Measurements from ENCODE around the gene TMEM54.
"Not testable (repeated sequence)": the region's sequence is repeated elsewhere in the genome, so short reads cannot be mapped to it uniquely, and the experiment has no call there.

Gene TMEM54

GRCh38 chr1:32918179-32918578 is 17.0 kb upstream of the TMEM54 start:
- DNase-seq: no peak

- no peak for DNase-seq
Measured at GRCh38 chr1:32917521-32917920, 16.3 kb upstream of the TMEM54 start.

GRCh38 chr1:32915766-32916706 is 14.8 kb upstream of the TMEM54 start:
- no peak for DNase-seq

GRCh38 chr1:32910319-32910718 is 9.1 kb upstream of the TMEM54 start:
- no peak for DNase-seq

- no peak for DNase-seq
Measured at GRCh38 chr1:32907435-32907834, 6.2 kb upstream of the TMEM54 start.

- DNase-seq: no peak
Measured at GRCh38 chr1:32906654-32907053, 5.5 kb upstream of the TMEM54 start.

GRCh38 chr1:32905588-32905987 is 4.4 kb upstream of the TMEM54 start:
- not testable (repeated sequence) for DNase-seq

GRCh38 chr1:32904797-32905196 is 3.6 kb upstream of the TMEM54 start:
- no peak for DNase-seq

- no peak for DNase-seq
Measured at GRCh38 chr1:32903991-32904785, 3.0 kb upstream of the TMEM54 start.

- DNase-seq: no peak
Measured at GRCh38 chr1:32902535-32902920, 1.3 kb upstream of the TMEM54 start.

- DNase-seq: no peak
Measured at GRCh38 chr1:32901823-32902534, 790 bp upstream of the TMEM54 start.

GRCh38 chr1:32900371-32900955 is 726 bp downstream of the TMEM54 start:
- no peak for DNase-seq

GRCh38 chr1:32899586-32900296 is 1.4 kb downstream of the TMEM54 start:
- no peak for DNase-seq

GRCh38 chr1:32898958-32899357 is 2.2 kb downstream of the TMEM54 start:
- DNase-seq: no peak

- no peak for DNase-seq
Measured at GRCh38 chr1:32898056-32898455, 3.1 kb downstream of the TMEM54 start.

- no peak for DNase-seq
Measured at GRCh38 chr1:32897082-32898049, 3.8 kb downstream of the TMEM54 start.

- DNase-seq: no peak
Measured at GRCh38 chr1:32896451-32896850, 4.7 kb downstream of the TMEM54 start.

GRCh38 chr1:32895325-32896215 is 5.6 kb downstream of the TMEM54 start:
- no peak for DNase-seq

GRCh38 chr1:32894681-32895080 is 6.5 kb downstream of the TMEM54 start:
- no peak for DNase-seq
